ENCODE data around the gene TMUB1.

- TF ChIP-seq CTCF (IDR thresholded peaks at IDR 0.05; ENCODE audit: borderline replicate concordance, extremely low read depth, low read length, poor library complexity, severe bottlenecking) (no peak), EZH2 (IDR thresholded peaks at IDR 0.05; ENCODE audit: borderline replicate concordance, low read depth, low read length, severe bottlenecking) (no peak)
Observed at GRCh38 chr7:151081170-151082101, 1.9 kb downstream of the TMUB1 start.

All from DND-41 (cell line).